CD14-positive monocyte (primary cell): ENCODE results near the gene GNPTAB. TPM values are rescaled to one million over a fixed set of nuclear protein-coding genes. Genes with fewer than 3 reads are reported as not detected.

ENCODE experiments used
- DNase-seq, 3 donors: peaks; one replicate each; pipeline ENCODE4 v3.0.0-alpha.2; 2011 to 2022
- H2AFZ ChIP-seq: 2 replicates; pipeline ENCODE4 v1.6.0; 2012; ENCODE audit warnings: mild to moderate bottlenecking, low read depth, low read length, inconsistent platforms; ENCODE audit not compliant: insufficient read depth, poor library complexity, severe bottlenecking
- H3K27ac ChIP-seq, 2 donors: 1 replicate in 1 of 2; 2 replicates in 1 of 2; pipeline ENCODE4 v1.5.1; 2012 to 2013; ENCODE audit warnings: low read length in 2 of 2, control low read depth in 1 of 2, inconsistent platforms in 1 of 2, low read depth in 1 of 2, mild to moderate bottlenecking in 1 of 2
- H3K27me3 ChIP-seq, 2 donors: one replicate each; pipeline versions ENCODE4 v1.6.0 to v1.6.1; 2011 to 2013; ENCODE audit warnings: low read length in 2 of 2; ENCODE audit not compliant: control insufficient read depth in 2 of 2, insufficient read depth in 2 of 2
- H3K36me3 ChIP-seq, 2 donors: replicated peaks in 1 of 2; 1 replicate in 1 of 2; 2 replicates in 1 of 2; pipeline versions ENCODE4 v1.5.1 to v1.6.1; 2012 to 2013; ENCODE audit warnings: low read length in 2 of 2, control low read depth in 1 of 2, inconsistent platforms in 1 of 2, mild to moderate bottlenecking in 1 of 2; ENCODE audit not compliant: insufficient read depth in 2 of 2, control insufficient read depth in 1 of 2
- H3K4me1 ChIP-seq, 2 donors: 1 replicate in 1 of 2; 2 replicates in 1 of 2; pipeline versions ENCODE4 v1.5.1 to v1.6.1; 2012 to 2013; ENCODE audit warnings: low read length in 2 of 2, control low read depth in 1 of 2, inconsistent platforms in 1 of 2, mild to moderate bottlenecking in 1 of 2, moderate library complexity in 1 of 2; ENCODE audit not compliant: insufficient read depth in 2 of 2, control insufficient read depth in 1 of 2
- H3K4me2 ChIP-seq: replicated peaks from 2 replicates; pipeline ENCODE3; 2012; ENCODE audit warnings: low read length, moderate library complexity, mild to moderate bottlenecking; ENCODE audit not compliant: poor library complexity, severe bottlenecking; ENCODE audit errors: extremely low read depth
- H3K4me3 ChIP-seq, 3 experiments: fragments of 200-600 bp in 1 of 3; sonication (generic) in 1 of 3; replicated peaks in 1 of 3; 1 replicate in 2 of 3; 2 replicates in 1 of 3; pipeline ENCODE4 v1.5.1; 2011 to 2013; ENCODE audit warnings: low read length in 3 of 3, mild to moderate bottlenecking in 3 of 3, control low read depth in 2 of 3, low read depth in 2 of 3, inconsistent platforms in 1 of 3, moderate library complexity in 1 of 3
- H3K79me2 ChIP-seq: 2 replicates; pipeline ENCODE4 v1.6.0; 2012; ENCODE audit warnings: mild to moderate bottlenecking, control low read depth, inconsistent platforms, low read length, moderate library complexity; ENCODE audit not compliant: insufficient read depth
- H3K9ac ChIP-seq: 2 replicates; pipeline ENCODE4 v1.6.0; 2017; ENCODE audit warnings: low read length, mild to moderate bottlenecking; ENCODE audit not compliant: insufficient read depth, poor library complexity, severe bottlenecking
- H3K9me3 ChIP-seq, 2 donors: replicated peaks in 1 of 2; 1 replicate in 1 of 2; 2 replicates in 1 of 2; pipeline versions ENCODE4 v1.5.1 to v1.6.1; 2012 to 2013; ENCODE audit warnings: low read length in 2 of 2, control low read depth in 1 of 2; ENCODE audit not compliant: control insufficient read depth in 1 of 2, insufficient read depth in 1 of 2
- H4K20me1 ChIP-seq: 2 replicates; pipeline ENCODE4 v1.6.0; 2012; ENCODE audit warnings: mild to moderate bottlenecking, low read length, control low read depth, moderate library complexity; ENCODE audit not compliant: insufficient read depth
- H3K27ac Mint-ChIP-seq, 7 donors: one replicate each; pipeline ENCODE4 v1.8.0; 2020; ENCODE audit warnings: mild to moderate bottlenecking in 7 of 7, mixed read lengths in 7 of 7, moderate library complexity in 6 of 7, inconsistent platforms in 2 of 7
- H3K27me3 Mint-ChIP-seq, 3 donors: one replicate each; pipeline ENCODE4 v1.8.0; 2021 to 2022; ENCODE audit warnings: low read depth in 3 of 3, mild to moderate bottlenecking in 3 of 3, mixed read lengths in 3 of 3, moderate library complexity in 3 of 3, inconsistent platforms in 1 of 3
- H3K36me3 Mint-ChIP-seq, 2 donors: one replicate each; pipeline ENCODE4 v1.8.0; 2020; ENCODE audit warnings: mixed read lengths in 2 of 2, inconsistent platforms in 1 of 2, mild to moderate bottlenecking in 1 of 2
- H3K4me1 Mint-ChIP-seq: one replicate; pipeline ENCODE4 v1.8.0; 2020; ENCODE audit warnings: mild to moderate bottlenecking, mixed read lengths
- H3K4me3 Mint-ChIP-seq, 2 donors: one replicate each; pipeline ENCODE4 v1.8.0; 2020; ENCODE audit warnings: mild to moderate bottlenecking in 2 of 2, mixed read lengths in 2 of 2, moderate library complexity in 1 of 2
- H3K9me3 Mint-ChIP-seq, 7 donors: one replicate each; pipeline ENCODE4 v1.8.0; 2020 to 2022; ENCODE audit warnings: mixed read lengths in 7 of 7, mild to moderate bottlenecking in 6 of 7, moderate library complexity in 6 of 7, inconsistent platforms in 2 of 7
- CTCF ChIP-seq: fragments of 200-600 bp; IDR thresholded peaks from one replicate; pipeline ENCODE4 v1.8.0; 2022; ENCODE audit warnings: antibody characterized with exemption, mild to moderate bottlenecking
- WGBS: methylation state at CpG from one replicate; pipeline ENCODE4 v1.1.5; 2013; ENCODE audit warnings: missing lambda C conversion rate; ENCODE audit not compliant: insufficient coverage; 5-methylcytosine and 5-hydroxymethylcytosine counted together
- intact Hi-C, 2 donors: fragments of 100-400 bp; cut with micrococcal nuclease; formaldehyde crosslinking; loops; one replicate each; pipeline versions ENCODE4 v1.15.0 to v1.15.1; 2023
- polyA plus RNA-seq, 3 donors: library from polyadenylated mRNA; depleted of rRNA in 1 of 3; unstranded in 2 of 3; stranded (reverse) in 1 of 3; fragments of 300-500 nt in 2 of 3; fragments of >200 nt in 1 of 3; fragmentation: Illumina TruSeq in 2 of 3; gene quantifications; 1 replicate in 2 of 3; 2 replicates in 1 of 3; pipeline ENCODE4 v1.2.3, GENCODE V29; 2012 to 2021

Gene GNPTAB
- polyA plus RNA-seq, 3 donors: 14.4 to 29.1 (median 24.1) TPM

GRCh38 chr12:101746661-101747060 lies 84.1 kb downstream of the GNPTAB start:
- no peak overlapping the region for H3K9ac ChIP-seq
- H3K9me3 ChIP-seq: no peaks in the 10 kb centered on the region
- peaks cover 11% of the 10 kb centered on the region for H3K4me1 Mint-ChIP-seq
- no peak overlapping the region for H3K4me3 Mint-ChIP-seq
- intact Hi-C loops: no loop called here
- no peak overlapping the region for H3K27ac Mint-ChIP-seq
- H3K4me3 ChIP-seq: no peak overlapping the region
- peaks cover 9 to 10% of the 10 kb centered on the region in 2 donors for H3K4me1 ChIP-seq
- no peak overlapping the region for H2AFZ ChIP-seq
- DNase-seq: no peak
- no peaks in the 10 kb centered on the region for H4K20me1 ChIP-seq
- H3K4me2 ChIP-seq: no peak overlapping the region
- no peak for TF ChIP-seq CTCF
- WGBS: no CpG with 5 or more reads among the region's 1 CpG
- peaks cover 85 to 87% of the 10 kb centered on the region in 2 donors for H3K36me3 Mint-ChIP-seq
- H3K79me2 ChIP-seq: no peaks in the 10 kb centered on the region
- peaks cover 80 to 94% of the 10 kb centered on the region in 2 donors for H3K36me3 ChIP-seq
- H3K27me3 ChIP-seq: no peaks in the 10 kb centered on the region
- no peaks in the 10 kb centered on the region for H3K27me3 Mint-ChIP-seq
- peaks cover 0 to 2% (median 0%) of the 10 kb centered on the region in 7 donors for H3K9me3 Mint-ChIP-seq
- no peak overlapping the region for H3K27ac ChIP-seq

- no peak overlapping the region for H3K4me3 ChIP-seq
- Mint-ChIP-seq H3K27ac (no peak overlapping the region), H3K4me3 (no peak overlapping the region), H3K4me1 (peaks cover 11% of the 10 kb centered on the region), H3K36me3 (peaks cover 85 to 87% of the 10 kb centered on the region in 2 donors), H3K9me3 (peaks cover 0 to 2% (median 0%) of the 10 kb centered on the region in 7 donors), H3K27me3 (no peaks in the 10 kb centered on the region)
- H3K27ac ChIP-seq: no peak overlapping the region
- H4K20me1 ChIP-seq: no peaks in the 10 kb centered on the region
- DNase-seq: no peak
- no CpG with 5 or more reads among the region's 1 CpG for WGBS
- H3K36me3 ChIP-seq: peaks cover 81 to 94% of the 10 kb centered on the region in 2 donors
- peaks cover 9 to 10% of the 10 kb centered on the region in 2 donors for H3K4me1 ChIP-seq
- no peaks in the 10 kb centered on the region for H3K79me2 ChIP-seq
- no peak overlapping the region for H2AFZ ChIP-seq
- TF ChIP-seq CTCF: no peak
- intact Hi-C loops: no loop called here
- no peak overlapping the region for H3K4me2 ChIP-seq
- H3K27me3 ChIP-seq: no peaks in the 10 kb centered on the region
- H3K9me3 ChIP-seq: no peaks in the 10 kb centered on the region
- no peak overlapping the region for H3K9ac ChIP-seq
These were observed 84.6 kb downstream of the GNPTAB start for GRCh38 chr12:101746196-101746595.
